ENCODE results near the gene RNF14.

- TF ChIP-seq EP300 (IDR thresholded peaks at IDR 0.05) (no peak), POLR2AphosphoS5 (IDR thresholded peaks at IDR 0.05) (no peak), POLR2A (IDR thresholded peaks at IDR 0.05) (no peak)
- TF ChIP-seq, protein P1, sequence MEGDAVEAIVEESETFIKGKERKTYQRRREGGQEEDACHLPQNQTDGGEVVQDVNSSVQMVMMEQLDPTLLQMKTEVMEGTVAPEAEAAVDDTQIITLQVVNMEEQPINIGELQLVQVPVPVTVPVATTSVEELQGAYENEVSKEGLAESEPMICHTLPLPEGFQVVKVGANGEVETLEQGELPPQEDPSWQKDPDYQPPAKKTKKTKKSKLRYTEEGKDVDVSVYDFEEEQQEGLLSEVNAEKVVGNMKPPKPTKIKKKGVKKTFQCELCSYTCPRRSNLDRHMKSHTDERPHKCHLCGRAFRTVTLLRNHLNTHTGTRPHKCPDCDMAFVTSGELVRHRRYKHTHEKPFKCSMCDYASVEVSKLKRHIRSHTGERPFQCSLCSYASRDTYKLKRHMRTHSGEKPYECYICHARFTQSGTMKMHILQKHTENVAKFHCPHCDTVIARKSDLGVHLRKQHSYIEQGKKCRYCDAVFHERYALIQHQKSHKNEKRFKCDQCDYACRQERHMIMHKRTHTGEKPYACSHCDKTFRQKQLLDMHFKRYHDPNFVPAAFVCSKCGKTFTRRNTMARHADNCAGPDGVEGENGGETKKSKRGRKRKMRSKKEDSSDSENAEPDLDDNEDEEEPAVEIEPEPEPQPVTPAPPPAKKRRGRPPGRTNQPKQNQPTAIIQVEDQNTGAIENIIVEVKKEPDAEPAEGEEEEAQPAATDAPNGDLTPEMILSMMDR (IDR thresholded peaks at IDR 0.05) = no peak
Observed at GRCh38 chr5:141966963-141967333, 2.0 kb upstream of the RNF14 start.

All from gastroesophageal sphincter (tissue), 3 donors.